Suprapubic skin (tissue), 4 donors: ENCODE data around the gene CREG2. TPM values are rescaled to one million over a fixed set of nuclear protein-coding genes. Genes with fewer than 3 reads are reported as not detected.
A peak's percentile ranks its signal among the peaks of the same experiment; 100 is the strongest.

Experiments used
- DNase-seq, 2 donors: peaks; one replicate each; pipeline ENCODE4 v3.0.0-alpha.2; 2019; ENCODE audit warnings: low spot score in 2 of 2
- H3K27ac ChIP-seq: fragments of 200-600 bp; sonication (generic); one replicate; pipeline ENCODE4 v1.5.1; 2019
- H3K27me3 ChIP-seq: fragments of 200-600 bp; sonication (generic); one replicate; pipeline ENCODE4 v1.5.1; 2019
- H3K36me3 ChIP-seq: fragments of 200-600 bp; sonication (generic); one replicate; pipeline ENCODE4 v1.5.1; 2019
- H3K4me1 ChIP-seq: fragments of 200-600 bp; sonication (generic); one replicate; pipeline ENCODE4 v1.5.1; 2019
- H3K4me3 ChIP-seq: fragments of 200-600 bp; sonication (generic); one replicate; pipeline ENCODE4 v1.5.1; 2019; ENCODE audit warnings: mild to moderate bottlenecking
- H3K9me3 ChIP-seq: fragments of 200-600 bp; sonication (generic); one replicate; pipeline ENCODE4 v1.5.1; 2019
- CTCF ChIP-seq, 2 donors: fragments of 200-600 bp in 1 of 2; fragments of 450-650 bp in 1 of 2; sonication (generic) in 1 of 2; IDR thresholded peaks; one replicate each; pipeline ENCODE4 v1.5.1; 2016 to 2019; ENCODE audit warnings: antibody characterized with exemption in 2 of 2, mild to moderate bottlenecking in 1 of 2, moderate library complexity in 1 of 2
- EP300 ChIP-seq: sonication (generic); formaldehyde crosslinking; IDR thresholded peaks from one replicate; pipeline ENCODE4 v1.6.1; 2017; ENCODE audit warnings: antibody characterized with exemption
- POLR2A ChIP-seq, 2 donors: fragments of 450-650 bp; IDR thresholded peaks; one replicate each; pipeline ENCODE4 v1.6.1; 2017; ENCODE audit warnings: antibody characterized with exemption in 2 of 2, mild to moderate bottlenecking in 2 of 2, moderate library complexity in 2 of 2
- POLR2AphosphoS5 ChIP-seq, 3 donors: sonication (generic); formaldehyde crosslinking; IDR thresholded peaks; one replicate each; pipeline ENCODE4 v1.6.1; 2017; ENCODE audit warnings: antibody characterized with exemption in 3 of 3
- WGBS: methylation state at CpG from one replicate; pipeline ENCODE4 v1.1.5; 2018; 5-methylcytosine and 5-hydroxymethylcytosine counted together
- total RNA-seq, 4 donors: library from RNA; depleted of rRNA; stranded (reverse); fragments of >200 nt; gene quantifications; one replicate each; pipeline ENCODE4 v1.1.0, GENCODE V29; 2016

Gene CREG2
- total RNA-seq, 4 donors from 2014 or later = 0.17 to 1.3 TPM; not detected in 2

DNA sequence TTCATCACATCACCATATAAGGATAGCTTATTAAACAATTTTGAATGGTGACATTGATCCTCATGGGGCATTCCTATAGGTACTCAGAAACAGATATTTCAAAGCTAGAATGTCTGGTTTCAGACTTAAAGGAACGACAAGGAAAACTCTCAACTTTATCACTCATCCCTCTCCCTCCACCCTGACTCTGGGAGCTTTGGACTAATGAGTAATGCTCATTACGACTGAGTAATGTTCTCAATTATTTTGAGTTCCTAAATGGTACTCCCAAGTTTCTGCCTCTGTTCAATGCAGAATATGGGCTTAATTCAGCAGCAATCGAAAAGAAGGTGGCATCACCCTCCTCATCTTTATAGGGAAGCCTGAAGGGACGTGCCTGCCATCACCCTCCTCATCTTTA lies 44.2 kb upstream of the CREG2 start:
- Histone ChIP-seq H3K36me3 (no peaks in the 10 kb centered on the region), H3K27ac (no peak overlapping the region), H3K9me3 (no peaks in the 10 kb centered on the region), H3K4me1 (no peaks in the 10 kb centered on the region), H3K27me3 (no peaks in the 10 kb centered on the region), H3K4me3 (no peak overlapping the region)
- DNase-seq = no peak
- 71% methylated on average over 4 of the region's 4 CpGs for WGBS
- no peak for TF ChIP-seq POLR2A (IDR thresholded peaks at IDR 0.05)
- no peak for TF ChIP-seq EP300
- TF ChIP-seq POLR2AphosphoS5 (IDR thresholded peaks at IDR 0.05) = no peak
- no peak for TF ChIP-seq CTCF (IDR thresholded peaks at IDR 0.05)

GRCh38 chr2:101430156-101430555 lies 42.9 kb upstream of the CREG2 start:
- WGBS = 96% methylated on average over 2 of the region's 2 CpGs
- no peaks in the 10 kb centered on the region for H3K9me3 ChIP-seq
- no peaks in the 10 kb centered on the region for H3K27me3 ChIP-seq
- H3K4me3 ChIP-seq = no peak overlapping the region
- DNase-seq = no peak
- no peaks in the 10 kb centered on the region for H3K36me3 ChIP-seq
- no peak for TF ChIP-seq POLR2AphosphoS5 (IDR thresholded peaks at IDR 0.05)
- no peak for TF ChIP-seq CTCF (IDR thresholded peaks at IDR 0.05)
- no peak for TF ChIP-seq POLR2A (IDR thresholded peaks at IDR 0.05)
- TF ChIP-seq EP300 = no peak
- H3K4me1 ChIP-seq = no peaks in the 10 kb centered on the region
- no peak overlapping the region for H3K27ac ChIP-seq

GRCh38 chr2:101429453-101429852 lies 42.1 kb upstream of the CREG2 start:
- peak in 1 of 2 donors; percentile 50 for DNase-seq
- H3K27me3 ChIP-seq = no peaks in the 10 kb centered on the region
- no peaks in the 10 kb centered on the region for H3K9me3 ChIP-seq
- WGBS = 96% methylated on average over 6 of the region's 6 CpGs
- H3K4me1 ChIP-seq = no peaks in the 10 kb centered on the region
- no peak overlapping the region for H3K4me3 ChIP-seq
- no peaks in the 10 kb centered on the region for H3K36me3 ChIP-seq
- no peak overlapping the region for H3K27ac ChIP-seq
- TF ChIP-seq CTCF (IDR thresholded peaks at IDR 0.05) = no peak
- TF ChIP-seq POLR2A (IDR thresholded peaks at IDR 0.05) = no peak
- TF ChIP-seq EP300 = no peak
- no peak for TF ChIP-seq POLR2AphosphoS5 (IDR thresholded peaks at IDR 0.05)

- peak in 1 of 2 donors; percentile 2 for DNase-seq
- Histone ChIP-seq H3K36me3 (no peaks in the 10 kb centered on the region), H3K27me3 (no peaks in the 10 kb centered on the region), H3K4me1 (no peaks in the 10 kb centered on the region), H3K4me3 (no peak overlapping the region), H3K9me3 (no peaks in the 10 kb centered on the region), H3K27ac (no peak overlapping the region)
- 78% methylated on average over 10 of the region's 10 CpGs for WGBS
- TF ChIP-seq POLR2AphosphoS5 (IDR thresholded peaks at IDR 0.05) = no peak
- TF ChIP-seq CTCF (IDR thresholded peaks at IDR 0.05) = no peak
- no peak for TF ChIP-seq EP300
- no peak for TF ChIP-seq POLR2A (IDR thresholded peaks at IDR 0.05)
Measured at GRCh38 chr2:101428422-101429176, 41.3 kb upstream of the CREG2 start.

GRCh38 chr2:101427743-101428142 lies 40.4 kb upstream of the CREG2 start:
- no peaks in the 10 kb centered on the region for H3K9me3 ChIP-seq
- H3K36me3 ChIP-seq = no peaks in the 10 kb centered on the region
- H3K4me1 ChIP-seq = no peaks in the 10 kb centered on the region
- H3K27me3 ChIP-seq = no peaks in the 10 kb centered on the region
- no peak for TF ChIP-seq POLR2A (IDR thresholded peaks at IDR 0.05)
- TF ChIP-seq CTCF (IDR thresholded peaks at IDR 0.05) = no peak
- TF ChIP-seq POLR2AphosphoS5 (IDR thresholded peaks at IDR 0.05) = no peak
- TF ChIP-seq EP300 = no peak
- H3K27ac ChIP-seq = no peak overlapping the region
- no peak overlapping the region for H3K4me3 ChIP-seq
- peak in 1 of 2 donors; percentile 37 for DNase-seq
- WGBS = 94% methylated on average over 13 of the region's 13 CpGs
